ENCODE results near the gene SGMS1. TPM values are rescaled to one million over a fixed set of nuclear protein-coding genes. Genes with fewer than 3 reads are reported as not detected.

The SGMS1 gene
- total and polyA plus RNA-seq, 2 donors (not counting 1 experiment from before 2014, with no cell fraction given): 39.9 to 82.1 TPM

- peak; percentile 46 to 84 for DNase-seq (ENCODE audit: low read depth in 2 of 2)
- TF ChIP-seq CTCF (conservative IDR thresholded peaks at IDR 0.05 in 1 of 2, IDR thresholded peaks at IDR 0.05 in 1 of 2; ENCODE audit: low read depth in 1 of 2, low read length in 2 of 2) (no peak), EZH2 (IDR thresholded peaks at IDR 0.05; ENCODE audit: low read length, missing control alignments) (no peak)
- Histone ChIP-seq H3K9ac (ENCODE audit: insufficient read depth, low read length) (no peak overlapping the region), H3K4me3 (replicated peaks in 1 of 4; ENCODE audit: control extremely low read depth in 1 of 4, insufficient read depth in 1 of 4, low read depth in 3 of 4, low read length in 4 of 4) (no peak overlapping the region), H3K27ac (ENCODE audit: insufficient read depth, low read length) (no peak overlapping the region), H4K20me1 (ENCODE audit: control insufficient read depth, extremely low read depth, insufficient read depth, low read length) (no peaks in the 10 kb centered on the region), H3K27me3 (ENCODE audit: control insufficient read depth, insufficient read depth, low read length) (no peaks in the 10 kb centered on the region), H3K36me3 (ENCODE audit: control insufficient read depth, insufficient read depth, low read length) (no peaks in the 10 kb centered on the region), H3K4me1 (ENCODE audit: control insufficient read depth, extremely low read depth, insufficient read depth, low read length) (peaks cover 15% of the 10 kb centered on the region), H3K9me3 (ENCODE audit: control insufficient read depth, insufficient read depth, low read depth, low read length) (no peaks in the 10 kb centered on the region), H3K4me2 (ENCODE audit: extremely low read depth, insufficient read depth, low read length) (peak overlapping the region; percentile 61), H3K79me2 (ENCODE audit: control insufficient read depth, insufficient read depth, low read length) (peaks cover 41% of the 10 kb centered on the region), H2AFZ (ENCODE audit: low read length) (no peak overlapping the region)
These were observed 227.1 kb downstream of the SGMS1 start for GRCh38 chr10:50396491-50397311.

- DNase-seq (ENCODE audit: low read depth in 2 of 2): no peak
- no peak for TF ChIP-seq EZH2 (IDR thresholded peaks at IDR 0.05; ENCODE audit: low read length, missing control alignments)
- TF ChIP-seq CTCF (conservative IDR thresholded peaks at IDR 0.05 in 1 of 2, IDR thresholded peaks at IDR 0.05 in 1 of 2; ENCODE audit: low read depth in 1 of 2, low read length in 2 of 2): no peak
- peaks cover 38% of the 10 kb centered on the region for H3K79me2 ChIP-seq (ENCODE audit: control insufficient read depth, insufficient read depth, low read length)
- no peak overlapping the region for H2AFZ ChIP-seq (ENCODE audit: low read length)
- H3K9ac ChIP-seq (ENCODE audit: insufficient read depth, low read length): no peak overlapping the region
- H3K9me3 ChIP-seq (ENCODE audit: control insufficient read depth, insufficient read depth, low read depth, low read length): no peaks in the 10 kb centered on the region
- no peaks in the 10 kb centered on the region for H4K20me1 ChIP-seq (ENCODE audit: control insufficient read depth, extremely low read depth, insufficient read depth, low read length)
- peaks cover 15% of the 10 kb centered on the region for H3K4me1 ChIP-seq (ENCODE audit: control insufficient read depth, extremely low read depth, insufficient read depth, low read length)
- H3K27ac ChIP-seq (ENCODE audit: insufficient read depth, low read length): no peak overlapping the region
- no peak overlapping the region for H3K4me3 ChIP-seq (replicated peaks in 1 of 4; ENCODE audit: control extremely low read depth in 1 of 4, insufficient read depth in 1 of 4, low read depth in 3 of 4, low read length in 4 of 4)
- no peak overlapping the region for H3K4me2 ChIP-seq (ENCODE audit: extremely low read depth, insufficient read depth, low read length)
- H3K36me3 ChIP-seq (ENCODE audit: control insufficient read depth, insufficient read depth, low read length): no peaks in the 10 kb centered on the region
- no peaks in the 10 kb centered on the region for H3K27me3 ChIP-seq (ENCODE audit: control insufficient read depth, insufficient read depth, low read length)
These were observed 227.9 kb downstream of the SGMS1 start for GRCh38 chr10:50395851-50396250.

GRCh38 chr10:50395271-50395670, 228.5 kb downstream of the SGMS1 start:
- Histone ChIP-seq H3K9ac (ENCODE audit: insufficient read depth, low read length) (no peak overlapping the region), H3K36me3 (ENCODE audit: control insufficient read depth, insufficient read depth, low read length) (no peaks in the 10 kb centered on the region), H3K27ac (ENCODE audit: insufficient read depth, low read length) (no peak overlapping the region), H3K4me1 (ENCODE audit: control insufficient read depth, extremely low read depth, insufficient read depth, low read length) (peaks cover 15% of the 10 kb centered on the region), H3K27me3 (ENCODE audit: control insufficient read depth, insufficient read depth, low read length) (no peaks in the 10 kb centered on the region), H3K4me3 (replicated peaks in 1 of 4; ENCODE audit: control extremely low read depth in 1 of 4, insufficient read depth in 1 of 4, low read depth in 3 of 4, low read length in 4 of 4) (no peak overlapping the region), H2AFZ (ENCODE audit: low read length) (no peak overlapping the region), H3K79me2 (ENCODE audit: control insufficient read depth, insufficient read depth, low read length) (peaks cover 38% of the 10 kb centered on the region), H4K20me1 (ENCODE audit: control insufficient read depth, extremely low read depth, insufficient read depth, low read length) (no peaks in the 10 kb centered on the region), H3K9me3 (ENCODE audit: control insufficient read depth, insufficient read depth, low read depth, low read length) (no peaks in the 10 kb centered on the region), H3K4me2 (ENCODE audit: extremely low read depth, insufficient read depth, low read length) (no peak overlapping the region)
- DNase-seq (ENCODE audit: low read depth in 2 of 2): peak; percentile 29 to 72
- TF ChIP-seq EZH2 (IDR thresholded peaks at IDR 0.05; ENCODE audit: low read length, missing control alignments): no peak
- TF ChIP-seq CTCF (conservative IDR thresholded peaks at IDR 0.05 in 1 of 2, IDR thresholded peaks at IDR 0.05 in 1 of 2; ENCODE audit: low read depth in 1 of 2, low read length in 2 of 2): no peak
